H1 (cell line): ENCODE results near the gene APP. TPM values are rescaled to one million over a fixed set of nuclear protein-coding genes. Genes with fewer than 3 reads are reported as not detected.
A peak's percentile ranks its signal among the peaks of the same experiment; 100 is the strongest.

Experiments
- CTCF ChIA-PET: fragments of 300-600 bp; sonication (Branson Sonifier 250); formaldehyde crosslinking; loops from one replicate; lab custom pipeline; 2021; ENCODE audit not compliant: partially characterized antibody; lab: Charles Lee
- POLR2A ChIA-PET: fragments of 300-600 bp; sonication (Branson Sonifier 250); formaldehyde crosslinking; loops from one replicate; lab custom pipeline; 2021; ENCODE audit warnings: inconsistent platforms; ENCODE audit not compliant: partially characterized antibody; lab: Charles Lee
- DNase-seq, 2 experiments: peaks; one replicate each; pipeline versions ENCODE4 v3.0.0 to v3.0.0-alpha.2; 2010 to 2022; ENCODE audit warnings: low spot score in 2 of 2, low read depth in 1 of 2, mixed read lengths in 1 of 2
- FAIRE-seq: peaks from 2 replicates; lab custom pipeline; 2011; peaks lifted over from hg19 to GRCh38; lab: Jason Lieb, UNC
- H2AFZ ChIP-seq: 2 replicates; pipeline ENCODE4 v1.8.1; 2012; ENCODE audit warnings: low read length, inconsistent platforms
- H2AK5ac ChIP-seq: 2 replicates; pipeline ENCODE4 v1.6.1; 2013; ENCODE audit warnings: low read depth, low read length
- H2BK120ac ChIP-seq: replicated peaks from 2 replicates; pipeline ENCODE3; 2013; ENCODE audit warnings: low read depth, low read length, inconsistent platforms
- H2BK12ac ChIP-seq: 2 replicates; pipeline ENCODE4 v1.6.1; 2013; ENCODE audit warnings: low read depth, low read length
- H2BK15ac ChIP-seq: 2 replicates; pipeline ENCODE4 v1.6.1; 2013; ENCODE audit warnings: low read length
- H2BK20ac ChIP-seq: 2 replicates; pipeline ENCODE4 v1.6.1; 2013; ENCODE audit warnings: low read length
- H2BK5ac ChIP-seq: 2 replicates; pipeline ENCODE4 v1.6.1; 2013; ENCODE audit warnings: low read depth, low read length
- H3K14ac ChIP-seq: 2 replicates; pipeline ENCODE4 v1.6.1; 2013; ENCODE audit warnings: inconsistent platforms; ENCODE audit not compliant: insufficient read length
- H3K18ac ChIP-seq: 2 replicates; pipeline ENCODE4 v1.6.1; 2013; ENCODE audit warnings: low read length; ENCODE audit errors: extremely low read depth
- H3K23ac ChIP-seq: 2 replicates; pipeline ENCODE4 v1.6.1; 2013; ENCODE audit warnings: inconsistent platforms; ENCODE audit not compliant: insufficient read length
- H3K23me2 ChIP-seq: 2 replicates; pipeline ENCODE4 v1.6.1; 2013; ENCODE audit warnings: low read depth, low read length
- H3K27ac ChIP-seq: 2 replicates; pipeline ENCODE4 v1.6.1; 2011; ENCODE audit warnings: low read depth, low read length, inconsistent platforms
- H3K27me3 ChIP-seq, 4 experiments: replicated peaks in 1 of 4; 1 replicate in 1 of 4; 2 replicates in 3 of 4; pipeline versions ENCODE4 v1.6.1 to v1.8.1; 2011 to 2013; ENCODE audit warnings: low read length in 3 of 4, mild to moderate bottlenecking in 3 of 4, inconsistent platforms in 2 of 4, mixed read lengths in 2 of 4, moderate library complexity in 1 of 4; ENCODE audit not compliant: control insufficient read depth in 3 of 4, insufficient read depth in 3 of 4; ENCODE audit errors: extremely low read depth in 1 of 4
- H3K36me3 ChIP-seq, 4 experiments: 2 replicates each; pipeline versions ENCODE4 v1.6.1 to v1.8.1; 2011 to 2013; ENCODE audit warnings: mild to moderate bottlenecking in 4 of 4, low read length in 3 of 4, moderate library complexity in 2 of 4, control low read depth in 1 of 4, inconsistent platforms in 1 of 4; ENCODE audit not compliant: insufficient read depth in 4 of 4, control insufficient read depth in 2 of 4
- H3K4ac ChIP-seq: replicated peaks from 2 replicates; pipeline ENCODE3; 2013; ENCODE audit warnings: low read length, low read depth, mixed read lengths, inconsistent platforms; ENCODE audit not compliant: insufficient read length
- H3K4me1 ChIP-seq, 4 experiments: replicated peaks in 1 of 4; 1 replicate in 1 of 4; 2 replicates in 3 of 4; pipeline versions ENCODE4 v1.6.1 to v1.8.1; 2011 to 2013; ENCODE audit warnings: low read length in 3 of 4, inconsistent platforms in 2 of 4, mixed read lengths in 1 of 4; ENCODE audit not compliant: insufficient read depth in 4 of 4, control insufficient read depth in 3 of 4
- H3K4me2 ChIP-seq, 2 experiments: 2 replicates each; pipeline versions ENCODE4 v1.6.1 to v1.8.1; 2011 to 2013; ENCODE audit warnings: low read depth in 2 of 2, low read length in 2 of 2, control low read depth in 1 of 2, inconsistent platforms in 1 of 2, mild to moderate bottlenecking in 1 of 2; ENCODE audit not compliant: insufficient read depth in 1 of 2
- H3K4me3 ChIP-seq, 4 experiments: fragments of 200-600, 300-600 bp in 1 of 4; sonication (generic), shearing (Covaris generic), sonication (Bioruptor Twin) in 1 of 4; 2 replicates each; pipeline versions ENCODE4 v1.5.1 to v1.8.1; 2011 to 2016; ENCODE audit warnings: low read length in 4 of 4, low read depth in 3 of 4, control low read depth in 2 of 4, inconsistent platforms in 2 of 4, mild to moderate bottlenecking in 2 of 4, mixed read lengths in 1 of 4, moderate library complexity in 1 of 4; ENCODE audit not compliant: insufficient read depth in 2 of 4; ENCODE audit errors: extremely low read depth in 1 of 4
- H3K56ac ChIP-seq: replicated peaks from 2 replicates; pipeline ENCODE3; 2013; ENCODE audit warnings: low read depth, mild to moderate bottlenecking, mixed read lengths, low read length, inconsistent platforms; ENCODE audit not compliant: insufficient read length
- H3K79me1 ChIP-seq: 2 replicates; pipeline ENCODE4 v1.6.1; 2013; ENCODE audit warnings: low read depth, low read length, control low read depth
- H3K79me2 ChIP-seq, 2 experiments: 2 replicates each; pipeline versions ENCODE4 v1.6.1 to v1.8.1; 2012 to 2013; ENCODE audit warnings: low read length in 2 of 2, mild to moderate bottlenecking in 2 of 2, inconsistent platforms in 1 of 2; ENCODE audit not compliant: insufficient read depth in 2 of 2, control insufficient read depth in 1 of 2
- H3K9ac ChIP-seq, 4 experiments: replicated peaks in 1 of 4; 1 replicate in 1 of 4; 2 replicates in 3 of 4; pipeline versions ENCODE4 v1.6.1 to v1.8.1; 2011 to 2013; ENCODE audit warnings: low read depth in 3 of 4, low read length in 3 of 4, control low read depth in 2 of 4, mild to moderate bottlenecking in 2 of 4, moderate library complexity in 2 of 4, inconsistent platforms in 1 of 4; ENCODE audit errors: extremely low read depth in 1 of 4
- H3K9me3 ChIP-seq, 2 experiments: 2 replicates each; pipeline versions ENCODE4 v1.6.1 to v1.8.1; 2012 to 2013; ENCODE audit warnings: mild to moderate bottlenecking in 2 of 2, moderate library complexity in 2 of 2, control low read depth in 1 of 2, inconsistent platforms in 1 of 2, low read depth in 1 of 2, low read length in 1 of 2, mixed read lengths in 1 of 2; ENCODE audit not compliant: insufficient read depth in 2 of 2
- H4K20me1 ChIP-seq, 2 experiments: replicated peaks in 1 of 2; 2 replicates each; pipeline versions ENCODE3 to v1.8.1; 2011 to 2013; ENCODE audit warnings: inconsistent platforms in 2 of 2, low read length in 2 of 2, mild to moderate bottlenecking in 1 of 2; ENCODE audit not compliant: insufficient read depth in 2 of 2, control insufficient read depth in 1 of 2
- H4K5ac ChIP-seq: 2 replicates; pipeline ENCODE4 v1.6.1; 2013; ENCODE audit warnings: low read length, low read depth, mixed read lengths, inconsistent platforms; ENCODE audit not compliant: insufficient read length
- H4K8ac ChIP-seq: 2 replicates; pipeline ENCODE4 v1.8.0; 2013; ENCODE audit warnings: mild to moderate bottlenecking, moderate library complexity, low read length, inconsistent platforms; ENCODE audit not compliant: insufficient read depth; ENCODE audit errors: extremely low read depth
- H4K91ac ChIP-seq: replicated peaks from 2 replicates; pipeline ENCODE3; 2013; ENCODE audit warnings: low read length, mixed read lengths, inconsistent platforms; ENCODE audit not compliant: insufficient read length
- MAFK ChIP-seq: IDR thresholded peaks from 2 replicates; pipeline ENCODE4 v1.6.1; 2012; ENCODE audit warnings: low read depth, mild to moderate bottlenecking, improper control_type of control experiment, low read length
- RAD21 ChIP-seq, 2 experiments: IDR thresholded peaks in 1 of 2; conservative IDR thresholded peaks in 1 of 2; 2 replicates each; pipeline ENCODE4 v1.6.1; 2011; ENCODE audit warnings: low read depth in 2 of 2, low read length in 2 of 2, improper control_type of control experiment in 1 of 2, inconsistent platforms in 1 of 2, mild to moderate bottlenecking in 1 of 2, moderate library complexity in 1 of 2
- WGBS, 2 experiments: shearing (Covaris generic) in 1 of 2; methylation state at CpG; one replicate each; pipeline versions ENCODE4 v1.1.6 to v1.1.7; 2013 to 2015; ENCODE audit warnings: low lambda C conversion rate in 2 of 2, mixed read lengths in 2 of 2, inconsistent platforms in 1 of 2, low coverage in 1 of 2, missing lambda C conversion rate in 1 of 2; ENCODE audit not compliant: insufficient replicate concordance in 2 of 2, insufficient coverage in 1 of 2, insufficient read length in 1 of 2; ENCODE audit errors: extremely low coverage in 1 of 2, missing lambda C conversion rate in 1 of 2; 5-methylcytosine and 5-hydroxymethylcytosine counted together
- polyA plus RNA-seq, 7 experiments: library from polyadenylated mRNA; depleted of rRNA in 3 of 7; stranded (reverse) in 5 of 7; unstranded in 2 of 7; fragments of >200 nt in 5 of 7; fragments of 200-250 nt in 2 of 7; gene quantifications; 1 replicate in 5 of 7; 2 replicates in 1 of 7; 4 replicates in 1 of 7; pipeline versions ENCODE4 v1.2.1 to v1.2.3, GENCODE V29; 2011 to 2013; ENCODE audit warnings: missing spikeins in 2 of 7, mixed read lengths in 2 of 7
- total RNA-seq: library from RNA; stranded (reverse); fragmentation: NEBNext Ultra II Directional; extraction: Animal tissue kit (Norgen Biotek cat#: 25700); gene quantifications from 2 replicates; pipeline ENCODE4 v1.2.1, GENCODE V29; 2021

APP gene
- total and polyA plus RNA-seq, 2 of the 8 experiments (the other 6 are each of a cell fraction or from before 2014, with no cell fraction given): 375 to 551 TPM

- H3K23ac ChIP-seq: no peak overlapping the region
- no peaks in the 10 kb centered on the region for H3K27me3 ChIP-seq
- CTCF ChIA-PET: no interaction called here
- WGBS, 2 experiments: 88% methylated on average over 5 of the region's 5 CpGs; no CpG with 5 or more reads in 1 of the 2 experiments
- H3K36me3 ChIP-seq: peaks cover 0 to 9% (median 3%) of the 10 kb centered on the region in 4 experiments; a peak in 3 of 8 replicates
- DNase-seq (no peak), FAIRE-seq (no peak)
- H3K23me2 ChIP-seq: no peaks in the 10 kb centered on the region
- POLR2A ChIA-PET: no interaction called here
- no peak overlapping the region for H3K4ac ChIP-seq
- H4K20me1 ChIP-seq: peaks cover 2 to 6% of the 10 kb centered on the region in 2 experiments
- H2BK12ac ChIP-seq: no peak overlapping the region
- H3K79me1 ChIP-seq: peaks cover 9% of the 10 kb centered on the region; the same call in 1 of the 2 replicates
- peaks cover 21 to 42% (median 30%) of the 10 kb centered on the region in 4 experiments for H3K4me1 ChIP-seq
- H4K8ac ChIP-seq: no peak overlapping the region
- H2AK5ac ChIP-seq: no peak overlapping the region
- no peak overlapping the region for H3K14ac ChIP-seq
- no peak overlapping the region for H2AFZ ChIP-seq
- H3K18ac ChIP-seq: no peak overlapping the region
- H2BK20ac ChIP-seq: no peak overlapping the region
- H3K9me3 ChIP-seq: no peaks in the 10 kb centered on the region
- H3K56ac ChIP-seq: no peak overlapping the region
- H2BK15ac ChIP-seq: no peak overlapping the region
- no peak overlapping the region for H3K9ac ChIP-seq
- TF ChIP-seq MAFK (no peak), RAD21 (IDR thresholded peaks at IDR 0.05 in 1 of 2, conservative IDR thresholded peaks at IDR 0.05 in 1 of 2; ENCODE audit: low read depth in 2 of 2, low read length in 2 of 2) (peak; percentile 2 to 27; a peak in 2 of 4 replicates)
- no peak overlapping the region for H2BK5ac ChIP-seq
- H4K91ac ChIP-seq: no peak overlapping the region
- peaks cover 0 to 50% of the 10 kb centered on the region in 2 experiments; a peak in 3 of 4 replicates for H3K79me2 ChIP-seq
- no peak overlapping the region for H3K27ac ChIP-seq
- no peak overlapping the region for H4K5ac ChIP-seq
- H3K4me2 ChIP-seq: no peak overlapping the region
- no peak overlapping the region for H2BK120ac ChIP-seq
- H3K4me3 ChIP-seq: no peak overlapping the region
Observed at GRCh38 chr21:26001356-26001755, 169.2 kb downstream of the APP start.
